AG04450 (cell line): ENCODE measurements around the gene GRM4. TPM values are rescaled to one million over a fixed set of nuclear protein-coding genes. Genes with fewer than 3 reads are reported as not detected.

Experiments
- CTCF ChIA-PET: fragments of 300-600, 350-600 bp; formaldehyde crosslinking; extraction: SDS; loops from one replicate; lab custom pipeline; 2022; ENCODE audit warnings: antibody characterized with exemption, inconsistent platforms; lab: Charles Lee
- POLR2A ChIA-PET: fragments of 350-600 bp; formaldehyde crosslinking; extraction: SDS; loops from one replicate; lab custom pipeline; 2021; ENCODE audit warnings: antibody characterized with exemption, inconsistent platforms; lab: Yijun Ruan, JAX
- DNase-seq: peaks from one replicate; pipeline ENCODE4 v3.0.0-alpha.2; 2011; ENCODE audit warnings: low read depth, low spot score
- H3K27ac ChIP-seq: one replicate; pipeline ENCODE4 v1.5.1; 2012; ENCODE audit warnings: low read depth, low read length, control low read depth
- H3K27me3 ChIP-seq: one replicate; pipeline ENCODE4 v1.6.0; 2012; ENCODE audit warnings: low read length; ENCODE audit not compliant: control insufficient read depth, insufficient read depth
- H3K4me3 ChIP-seq: 2 replicates; pipeline ENCODE4 v1.5.1; 2011; ENCODE audit warnings: mild to moderate bottlenecking, low read depth, low read length, control low read depth
- H3K9me3 ChIP-seq: 2 replicates; pipeline ENCODE4 v1.5.1; 2012; ENCODE audit warnings: low read length; ENCODE audit not compliant: control insufficient read depth, insufficient read depth
- CTCF ChIP-seq: IDR thresholded peaks from 2 replicates; pipeline ENCODE4 v1.5.1; 2011; ENCODE audit warnings: low read depth, low read length, control low read depth, inconsistent platforms
- polyA plus RNA-seq: library from polyadenylated mRNA; depleted of rRNA; stranded (reverse); fragments of >200 nt; gene quantifications from 2 replicates; pipeline ENCODE4 v1.2.3, GENCODE V29; 2011

Gene GRM4
- polyA plus RNA-seq, 1 experiment, result not detected

- ChIA-PET CTCF (no interaction called here), POLR2A (no interaction called here)
- Histone ChIP-seq H3K27me3 (peaks cover 38% of the 10 kb centered on the region), H3K4me3 (no peak overlapping the region), H3K9me3 (no peaks in the 10 kb centered on the region), H3K27ac (no peak overlapping the region)
- DNase-seq, result no peak
- TF ChIP-seq CTCF, result no peak
Measured at GRCh38 chr6:34059136-34059731, 86.7 kb downstream of the GRM4 start.

GRCh38 chr6:34057790-34058189 lies 88.1 kb downstream of the GRM4 start:
- Histone ChIP-seq H3K9me3 (no peaks in the 10 kb centered on the region), H3K27ac (no peak overlapping the region), H3K4me3 (no peak overlapping the region), H3K27me3 (peaks cover 30% of the 10 kb centered on the region)
- DNase-seq, result no peak
- POLR2A ChIA-PET, result no interaction called here
- TF ChIP-seq CTCF, result no peak
- CTCF ChIA-PET, result interaction anchor here (0.6 kb wide), 2 partner anchors 94 to 357 kb away, joined by 3 to 5 read pairs; no protein-coding TSS in a partner anchor

- ChIA-PET CTCF (interaction anchor here (0.6 kb wide), 1 partner anchor 358 kb away, joined by 3 read pairs; no protein-coding TSS in a partner anchor), POLR2A (no interaction called here)
- no peak for DNase-seq
- no peak for TF ChIP-seq CTCF
- Histone ChIP-seq H3K27ac (no peak overlapping the region), H3K4me3 (no peak overlapping the region), H3K9me3 (no peaks in the 10 kb centered on the region), H3K27me3 (peaks cover 27% of the 10 kb centered on the region)
Measured at GRCh38 chr6:34057191-34057590, 88.7 kb downstream of the GRM4 start.

GRCh38 chr6:34056305-34057108 lies 89.4 kb downstream of the GRM4 start:
- no peak for TF ChIP-seq CTCF
- H3K4me3 ChIP-seq, result no peak overlapping the region
- H3K9me3 ChIP-seq, result no peaks in the 10 kb centered on the region
- no peak overlapping the region for H3K27ac ChIP-seq
- peaks cover 33% of the 10 kb centered on the region for H3K27me3 ChIP-seq
- POLR2A ChIA-PET, result no interaction called here
- CTCF ChIA-PET, result no interaction called here
- no peak for DNase-seq
